HG02759 (cell line): ENCODE measurements around the gene ITGA3.

ENCODE experiments used
- ATAC-seq: cut with Tn5 transposase; IDR thresholded peaks from one replicate; pipeline ENCODE4 v1.9.1; 2021; ENCODE audit warnings: mild to moderate bottlenecking, moderate library complexity; ENCODE audit not compliant: unreplicated experiment

Gene ITGA3

DNA sequence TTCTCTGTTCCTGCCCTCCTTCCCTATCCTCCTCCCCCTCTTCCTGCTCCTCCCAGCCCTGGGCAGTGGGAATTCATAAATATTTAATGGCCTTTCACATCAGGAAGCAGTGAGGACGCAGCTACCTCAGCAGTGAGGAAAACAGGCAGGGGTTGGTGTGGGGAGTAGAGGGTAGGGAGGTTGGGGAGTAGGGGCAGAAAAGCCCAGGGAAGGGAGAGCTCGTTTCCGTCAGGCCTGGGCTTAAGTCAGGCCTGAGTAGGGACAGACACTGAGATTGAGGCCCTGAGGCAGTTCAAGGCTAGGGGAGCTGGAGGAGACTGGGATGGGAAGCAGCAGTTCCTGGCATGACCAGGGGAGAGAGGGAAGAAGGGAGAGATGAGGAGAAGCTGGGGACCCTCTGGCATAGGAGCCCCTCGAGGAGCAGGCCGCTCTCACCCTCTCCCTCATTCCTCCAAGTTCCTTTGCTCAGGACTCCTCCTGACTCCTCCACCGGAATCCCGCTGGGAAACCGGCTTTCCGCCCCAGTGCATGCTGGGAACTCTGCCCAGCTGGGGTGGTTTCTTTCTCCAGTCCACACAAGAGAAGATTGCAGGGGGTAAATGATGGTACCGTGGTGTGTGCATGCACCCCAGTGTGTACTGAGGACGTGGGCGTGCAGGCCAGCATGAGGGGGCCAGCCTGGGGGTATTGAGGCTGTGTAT is 67.9 kb downstream of the ITGA3 start:
- no peak for ATAC-seq

DNA sequence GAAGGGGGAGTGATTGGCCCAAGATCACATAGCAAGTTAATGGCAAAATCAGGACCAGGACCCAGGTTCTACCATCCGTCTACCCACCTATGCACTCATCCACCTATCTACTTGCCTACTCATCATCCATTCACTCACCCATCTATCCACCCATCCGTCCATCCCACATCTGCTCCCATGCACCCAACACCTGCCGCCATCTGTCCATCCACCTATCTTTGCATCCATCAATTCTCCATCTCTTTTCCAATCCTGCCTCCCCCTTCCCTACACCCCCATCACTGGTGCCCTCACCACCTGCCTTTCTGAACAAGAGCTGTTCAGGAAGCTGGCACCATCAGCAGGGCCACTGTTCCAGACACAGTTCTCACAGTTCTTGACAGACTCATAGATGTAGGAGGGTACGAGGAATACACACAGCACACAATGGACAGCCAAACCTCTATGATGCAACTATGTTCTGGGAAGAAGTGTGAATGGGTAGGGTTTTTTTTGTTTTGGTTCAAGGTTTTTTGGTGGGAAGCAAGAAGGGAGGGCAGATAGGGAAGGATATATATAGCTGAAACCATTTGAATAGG is 69.6 kb downstream of the ITGA3 start:
- no peak for ATAC-seq

- no peak for ATAC-seq
These were observed 71.9 kb downstream of the ITGA3 start for GRCh38 chr17:50127697-50128361.

DNA sequence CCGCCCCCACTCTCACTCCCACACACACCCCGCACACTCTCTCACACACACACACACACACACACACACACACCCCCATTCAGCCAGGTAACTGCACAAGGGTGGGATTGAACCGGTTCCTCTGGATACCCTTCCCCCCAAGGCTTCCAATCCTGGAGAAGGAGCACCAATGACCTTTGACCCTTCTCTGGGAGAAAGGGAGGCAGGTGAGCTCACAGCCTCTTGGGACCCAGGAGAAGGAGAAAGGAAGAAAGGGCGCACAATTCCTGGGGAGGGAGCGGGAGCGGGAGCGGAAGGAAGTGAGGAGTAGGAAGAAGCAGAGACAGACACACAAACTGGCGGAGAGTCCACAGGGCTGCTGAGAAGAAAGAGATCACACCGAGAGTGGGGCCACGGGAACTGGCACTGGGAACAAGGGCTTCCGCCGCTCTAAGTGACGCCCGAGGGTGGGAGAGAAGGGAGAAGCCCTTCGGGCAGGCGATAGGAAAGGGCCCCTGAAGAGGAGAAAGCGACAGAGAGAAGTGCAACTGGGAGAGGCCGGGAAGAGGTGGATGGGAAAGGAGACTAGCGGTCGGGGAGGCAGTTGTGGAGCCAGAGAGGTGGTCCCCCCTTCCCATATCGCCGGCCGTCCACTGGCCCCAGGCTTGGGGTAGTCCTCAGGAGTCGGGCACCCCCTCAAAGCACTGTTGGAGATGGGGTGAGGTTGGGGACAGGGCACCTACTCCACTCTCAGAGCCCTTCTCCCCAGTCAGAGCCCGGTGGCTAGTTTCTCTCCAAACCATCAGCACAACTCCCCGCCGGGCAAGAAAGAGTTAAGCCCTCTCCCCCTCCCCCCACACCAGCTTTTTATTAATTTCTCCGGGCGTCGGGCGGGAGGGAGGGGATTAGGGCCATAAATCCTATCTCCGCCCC is 72.8 kb downstream of the ITGA3 start:
- ATAC-seq, result no peak

- ATAC-seq, result no peak
These were observed 73.4 kb downstream of the ITGA3 start for GRCh38 chr17:50129353-50129727.

DNA sequence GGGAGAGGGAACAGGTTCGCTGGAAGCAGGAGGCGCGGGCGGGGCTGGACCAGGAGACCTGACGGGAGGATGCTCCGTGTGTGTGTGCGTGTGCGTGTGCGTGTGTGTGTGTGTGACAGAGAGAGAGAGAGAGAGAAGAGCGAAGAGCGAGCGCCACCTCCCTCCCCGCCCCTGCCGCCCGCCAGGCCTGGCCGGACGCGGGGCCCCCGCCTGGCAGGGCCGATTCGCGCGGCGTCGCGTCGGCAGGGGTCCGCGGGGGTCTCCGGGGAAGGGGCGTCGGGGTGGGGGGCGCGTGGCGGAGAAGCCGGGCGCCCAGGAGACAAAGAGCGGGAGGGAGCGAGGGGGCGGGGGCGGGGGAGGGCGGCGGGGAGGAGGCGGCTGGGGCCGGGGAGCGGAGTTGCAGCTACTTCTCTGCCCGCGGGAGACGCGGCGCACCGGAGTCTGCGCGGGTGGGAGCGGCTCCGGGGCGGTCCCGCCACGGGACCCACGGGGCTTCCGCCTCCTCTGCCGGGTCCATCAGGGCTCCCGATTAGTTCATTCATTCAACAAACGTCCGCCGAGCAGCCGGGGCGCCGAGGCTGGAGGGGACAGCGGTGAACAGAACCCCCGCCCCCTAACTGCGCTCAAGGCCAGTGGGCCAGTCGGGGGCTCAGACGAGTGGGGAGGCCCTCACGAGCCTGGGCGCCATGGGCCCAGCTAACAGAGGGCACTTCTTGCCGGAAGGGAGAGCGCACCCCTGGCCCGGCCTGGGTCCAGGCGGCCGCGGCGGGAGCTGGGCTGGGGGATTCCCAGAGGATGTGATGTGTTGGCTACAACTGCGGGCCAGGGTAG is 74.0 kb downstream of the ITGA3 start, which contains the start of gene SAMD14:
SAMD14 (minus strand) TSS at position 433 of the 831 bp plus-strand sequence. CDS start 5,201 bp downstream, outside the sequence.
- ATAC-seq, result no peak

DNA sequence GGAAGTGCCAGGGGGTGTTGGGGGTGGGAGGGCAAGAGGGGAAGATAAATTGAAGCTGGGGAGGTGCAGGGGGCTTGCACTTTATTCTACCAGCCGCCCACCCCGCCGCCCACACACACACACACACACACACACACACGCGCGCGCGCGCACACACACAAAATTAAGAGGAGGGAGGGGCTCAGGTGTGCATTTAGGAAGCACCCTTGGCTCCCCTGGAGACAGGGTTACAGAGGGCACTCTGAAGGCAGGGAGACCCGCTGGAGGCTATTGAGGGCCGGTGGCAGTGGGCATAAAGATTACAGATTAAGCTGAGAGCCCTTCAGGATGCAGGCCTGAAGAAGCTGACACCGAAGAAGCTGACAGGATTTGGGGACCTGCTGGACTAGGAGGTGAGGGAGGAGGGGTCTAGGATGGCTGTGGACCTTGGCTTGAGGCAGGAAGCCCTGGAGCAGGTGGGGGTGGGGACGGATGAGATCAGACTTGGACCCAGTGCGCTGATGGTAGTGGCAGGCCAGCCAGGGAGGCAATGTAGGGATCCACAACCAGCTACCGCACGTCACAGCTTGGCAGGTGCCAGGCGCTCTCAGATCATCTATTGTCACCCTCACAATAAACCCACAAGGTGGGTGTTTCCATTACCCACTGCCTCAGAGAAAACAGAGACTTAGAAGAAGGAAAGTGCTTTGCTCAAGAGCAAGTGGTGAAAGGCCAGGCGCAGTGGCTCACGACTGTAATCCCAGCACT is 74.8 kb downstream of the ITGA3 start:
- no peak for ATAC-seq

DNA sequence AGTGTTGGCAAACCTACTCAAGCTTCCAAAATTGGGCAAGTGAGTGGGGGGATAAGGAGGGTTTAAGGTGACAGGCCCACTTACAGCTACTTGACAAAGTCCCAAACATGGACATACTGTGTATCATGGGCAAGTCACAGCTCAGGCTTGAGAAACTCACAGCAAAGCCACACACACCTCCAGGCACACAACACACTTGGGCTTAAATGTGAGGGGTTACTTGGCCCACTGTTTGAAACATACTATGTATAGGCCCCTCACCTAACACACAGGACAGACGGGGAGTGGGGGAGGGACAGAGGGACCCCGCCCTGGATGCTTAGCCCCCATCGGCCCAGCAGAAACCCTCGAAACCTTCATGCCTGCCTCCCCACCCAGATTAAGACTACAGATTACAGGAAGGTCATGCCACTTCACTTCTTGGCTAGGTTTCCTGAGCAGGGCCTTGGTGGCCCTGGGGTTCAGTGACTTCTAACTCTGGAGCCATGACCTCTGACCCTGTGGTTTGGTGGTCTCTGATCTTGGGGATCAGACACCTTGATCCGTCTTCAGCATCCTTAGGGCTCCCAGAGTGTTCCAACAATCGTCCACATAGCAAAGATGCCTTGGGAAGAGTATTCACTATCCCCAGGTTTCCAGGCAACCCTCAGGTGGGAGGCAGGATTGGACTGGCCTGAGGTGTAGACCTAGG is 76.3 kb downstream of the ITGA3 start:
- no peak for ATAC-seq

DNA sequence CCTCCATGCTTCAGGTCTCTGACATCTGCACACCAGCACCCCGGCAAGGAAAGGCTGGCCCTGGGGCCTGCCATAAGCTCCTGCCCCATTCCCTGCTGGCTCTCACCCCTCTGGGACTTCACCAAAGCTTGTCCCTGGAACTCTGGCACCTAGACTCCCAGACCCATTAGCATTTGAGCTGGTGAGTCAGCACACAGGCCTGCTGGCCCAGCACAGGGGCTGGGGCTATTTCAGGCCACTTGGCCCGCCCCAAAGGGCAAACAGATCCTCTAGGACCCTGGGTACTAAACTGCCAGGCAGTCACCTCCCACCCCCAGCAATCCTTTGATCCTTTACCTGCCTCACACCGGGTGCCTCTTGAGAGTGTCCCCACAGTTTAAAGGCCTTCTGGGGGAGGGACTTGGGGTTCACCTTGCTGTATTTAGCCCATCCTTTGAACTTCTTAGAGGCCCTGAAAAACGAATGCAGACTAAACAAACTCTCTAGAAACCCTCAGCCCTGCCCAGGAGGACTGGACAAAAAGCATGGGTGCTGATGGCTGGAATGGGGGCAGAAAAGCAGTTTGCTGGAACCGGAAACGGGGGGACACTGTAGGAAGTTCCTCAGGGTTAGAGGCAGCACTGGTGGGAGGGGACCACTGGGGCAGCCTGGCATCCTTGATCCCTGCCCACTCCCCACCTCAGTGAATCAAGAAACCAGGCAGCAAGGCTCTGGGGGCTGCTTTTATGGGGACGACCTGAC is 77.3 kb downstream of the ITGA3 start:
- no peak for ATAC-seq

- ATAC-seq, result no peak
These were observed 77.8 kb downstream of the ITGA3 start for GRCh38 chr17:50133769-50134099.

GRCh38 chr17:50134206-50135110 is 78.5 kb downstream of the ITGA3 start:
- ATAC-seq, result no peak

- no peak for ATAC-seq
These were observed 79.6 kb downstream of the ITGA3 start for GRCh38 chr17:50135316-50136095.

GRCh38 chr17:50136096-50136687 is 80.3 kb downstream of the ITGA3 start:
- ATAC-seq, result no peak

DNA sequence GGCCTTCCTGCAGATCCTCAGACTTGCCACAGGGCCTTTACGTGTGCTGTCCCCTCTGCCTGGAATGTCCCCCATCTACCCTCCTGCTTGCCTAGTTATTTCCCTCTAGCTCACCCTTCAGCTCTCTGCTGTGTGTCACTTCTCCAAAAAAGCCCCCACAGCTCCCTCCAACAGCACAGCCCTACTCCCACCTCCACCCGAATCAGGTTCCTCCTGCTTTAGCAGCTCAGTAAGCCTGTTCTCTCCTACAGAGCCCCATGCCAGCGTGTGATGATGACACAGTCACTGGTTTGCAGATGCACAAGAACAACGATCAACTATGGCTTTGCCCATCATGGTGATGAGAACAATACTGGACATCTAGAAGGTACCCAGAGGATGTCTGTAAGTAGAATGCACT is 81.1 kb downstream of the ITGA3 start:
- ATAC-seq, result no peak

GRCh38 chr17:50139185-50139783 is 83.4 kb downstream of the ITGA3 start:
- ATAC-seq, result no peak
